Hepatocyte (in vitro differentiated cells): ENCODE results near the gene PIK3CG. TPM values are rescaled to one million over a fixed set of nuclear protein-coding genes. Genes with fewer than 3 reads are reported as not detected.
"Not testable (repeated sequence)": the region's sequence is repeated elsewhere in the genome, so short reads cannot be mapped to it uniquely, and the experiment has no call there.

Experiments
- DNase-seq: peaks from one replicate; pipeline ENCODE4 v3.0.0-alpha.2; 2016; ENCODE audit warnings: low spot score
- H2AFZ ChIP-seq: fragments of 200-600 bp; sonication (generic); 2 replicates; pipeline ENCODE4 v1.6.0; 2016; ENCODE audit warnings: antibody characterized with exemption, mild to moderate bottlenecking
- H3K27ac ChIP-seq: fragments of 200-600 bp; sonication (generic); 2 replicates; pipeline ENCODE4 v1.5.1; 2016; ENCODE audit warnings: mild to moderate bottlenecking
- H3K27me3 ChIP-seq: fragments of 200-600 bp; sonication (generic); 2 replicates; pipeline ENCODE4 v1.6.1; 2016
- H3K36me3 ChIP-seq: fragments of 200-600 bp; sonication (generic); replicated peaks from 2 replicates; pipeline ENCODE4 v1.5.1; 2016; ENCODE audit warnings: low read depth; ENCODE audit not compliant: insufficient read depth
- H3K4me1 ChIP-seq: fragments of 200-600 bp; sonication (generic); 2 replicates; pipeline ENCODE4 v1.5.1; 2016; ENCODE audit warnings: mild to moderate bottlenecking, moderate library complexity; ENCODE audit not compliant: insufficient read depth
- H3K4me2 ChIP-seq: fragments of 200-600 bp; sonication (generic); 2 replicates; pipeline ENCODE4 v1.6.0; 2016
- H3K4me3 ChIP-seq: fragments of 200-600 bp; sonication (generic); 2 replicates; pipeline ENCODE4 v1.5.1; 2016; ENCODE audit warnings: mild to moderate bottlenecking
- H3K79me2 ChIP-seq: fragments of 200-600 bp; sonication (generic); 2 replicates; pipeline ENCODE4 v1.6.0; 2017; ENCODE audit warnings: mild to moderate bottlenecking
- H3K9me2 ChIP-seq: fragments of 200-600 bp; sonication (generic); replicated peaks from 2 replicates; pipeline ENCODE4 v1.6.0; 2017; ENCODE audit warnings: mild to moderate bottlenecking; ENCODE audit not compliant: insufficient read depth
- H3K9me3 ChIP-seq: fragments of 200-600 bp; sonication (generic); 2 replicates; pipeline ENCODE4 v1.5.1; 2016; ENCODE audit warnings: low read depth, mild to moderate bottlenecking
- H4K20me1 ChIP-seq: fragments of 200-600 bp; sonication (generic); 2 replicates; pipeline ENCODE4 v1.6.0; 2016; ENCODE audit warnings: mild to moderate bottlenecking; ENCODE audit not compliant: insufficient read depth, poor library complexity, severe bottlenecking
- EZH2 ChIP-seq: fragments of 200-600 bp; sonication (generic); IDR thresholded peaks from 2 replicates; pipeline ENCODE4 v1.6.1; 2016; ENCODE audit warnings: antibody characterized with exemption, mild to moderate bottlenecking, borderline replicate concordance
- EZH2phosphoT487 ChIP-seq: fragments of 200-600 bp; sonication (generic); IDR thresholded peaks from one replicate; pipeline ENCODE4 v1.6.1; 2018; ENCODE audit warnings: antibody characterized with exemption, mild to moderate bottlenecking, low read depth, moderate library complexity; ENCODE audit not compliant: unreplicated experiment, severe bottlenecking
- WGBS: methylation state at CpG from one replicate; pipeline ENCODE4 v1.1.6; 2016; ENCODE audit warnings: low lambda C conversion rate; ENCODE audit errors: missing lambda C conversion rate; 5-methylcytosine and 5-hydroxymethylcytosine counted together
- polyA plus RNA-seq: library from polyadenylated mRNA; unstranded; fragments of >200 nt; fragmentation: Nextera tagmentation; extraction: Ambion mirVana; gene quantifications from 2 replicates; pipeline ENCODE4 v1.2.1, GENCODE V29; 2016
- total RNA-seq: library from RNA; depleted of rRNA; stranded (reverse); fragments of >200 nt; gene quantifications from 2 replicates; pipeline ENCODE4 v1.2.3, GENCODE V29; 2014
- TF ChIP-seq, protein P1 (sequence below): fragments of 200-600 bp; sonication (generic); IDR thresholded peaks from 2 replicates; pipeline ENCODE4 v1.5.1; 2016; ENCODE audit warnings: antibody characterized with exemption, mild to moderate bottlenecking; ENCODE audit not compliant: poor library complexity

PIK3CG gene
- total and polyA plus RNA-seq, 2 experiments from 2014 or later: 0.03 to 0.25 TPM

DNA sequence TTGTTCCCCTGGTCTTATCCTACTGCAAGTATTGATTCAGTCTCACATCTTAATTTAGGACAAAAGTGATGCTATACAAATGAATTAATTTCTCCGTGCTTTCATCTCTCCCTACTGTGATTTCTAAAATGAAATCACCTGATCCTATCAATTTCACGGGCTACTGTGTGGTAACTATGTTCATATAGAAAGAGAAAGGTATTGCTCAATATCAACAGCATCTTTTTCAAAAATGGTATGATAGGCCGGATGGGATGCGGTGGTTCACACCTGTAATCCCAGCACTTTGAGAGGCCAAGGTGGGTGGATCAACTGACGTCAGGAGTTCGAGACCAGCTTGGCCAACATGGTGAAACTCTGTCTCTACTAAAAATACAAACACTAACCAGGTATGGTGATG is 71.2 kb downstream of the PIK3CG start:
- no peak overlapping the region for H3K4me2 ChIP-seq
- TF ChIP-seq EZH2phosphoT487: no peak
- TF ChIP-seq EZH2: no peak
- TF ChIP-seq, protein P1, sequence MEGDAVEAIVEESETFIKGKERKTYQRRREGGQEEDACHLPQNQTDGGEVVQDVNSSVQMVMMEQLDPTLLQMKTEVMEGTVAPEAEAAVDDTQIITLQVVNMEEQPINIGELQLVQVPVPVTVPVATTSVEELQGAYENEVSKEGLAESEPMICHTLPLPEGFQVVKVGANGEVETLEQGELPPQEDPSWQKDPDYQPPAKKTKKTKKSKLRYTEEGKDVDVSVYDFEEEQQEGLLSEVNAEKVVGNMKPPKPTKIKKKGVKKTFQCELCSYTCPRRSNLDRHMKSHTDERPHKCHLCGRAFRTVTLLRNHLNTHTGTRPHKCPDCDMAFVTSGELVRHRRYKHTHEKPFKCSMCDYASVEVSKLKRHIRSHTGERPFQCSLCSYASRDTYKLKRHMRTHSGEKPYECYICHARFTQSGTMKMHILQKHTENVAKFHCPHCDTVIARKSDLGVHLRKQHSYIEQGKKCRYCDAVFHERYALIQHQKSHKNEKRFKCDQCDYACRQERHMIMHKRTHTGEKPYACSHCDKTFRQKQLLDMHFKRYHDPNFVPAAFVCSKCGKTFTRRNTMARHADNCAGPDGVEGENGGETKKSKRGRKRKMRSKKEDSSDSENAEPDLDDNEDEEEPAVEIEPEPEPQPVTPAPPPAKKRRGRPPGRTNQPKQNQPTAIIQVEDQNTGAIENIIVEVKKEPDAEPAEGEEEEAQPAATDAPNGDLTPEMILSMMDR: no peak
- H3K27ac ChIP-seq: no peak overlapping the region
- no peaks in the 10 kb centered on the region for H3K27me3 ChIP-seq
- no peak overlapping the region for H3K4me3 ChIP-seq
- no peaks in the 10 kb centered on the region for H3K36me3 ChIP-seq
- 93% methylated on average over 6 of the region's 6 CpGs for WGBS
- H3K79me2 ChIP-seq: no peaks in the 10 kb centered on the region
- H2AFZ ChIP-seq: no peak overlapping the region
- no peak for DNase-seq
- no peaks in the 10 kb centered on the region for H3K9me2 ChIP-seq
- no peaks in the 10 kb centered on the region for H3K4me1 ChIP-seq
- H4K20me1 ChIP-seq: no peaks in the 10 kb centered on the region
- H3K9me3 ChIP-seq: no peaks in the 10 kb centered on the region

DNA sequence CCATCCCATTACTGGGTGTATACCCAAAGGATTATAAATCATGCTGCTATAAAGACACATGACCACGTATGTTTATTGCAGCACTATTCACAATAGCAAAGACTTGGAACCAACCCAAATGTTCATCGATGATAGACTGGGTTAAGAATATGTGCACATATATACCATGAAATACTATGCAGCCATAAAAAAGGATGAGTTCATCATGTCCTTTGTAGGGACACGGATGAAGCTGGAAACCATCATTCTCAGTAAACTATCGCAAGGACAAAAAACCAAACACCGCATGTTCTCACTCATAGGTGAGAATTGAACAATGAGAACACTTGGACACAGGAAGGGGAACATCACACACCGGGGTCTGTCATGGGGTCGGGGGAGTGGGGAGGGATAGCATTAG is 73.0 kb downstream of the PIK3CG start:
- H2AFZ ChIP-seq, H3K27ac ChIP-seq, H4K20me1 ChIP-seq, H3K27me3 ChIP-seq, DNase-seq, H3K36me3 ChIP-seq, H3K4me2 ChIP-seq, H3K9me3 ChIP-seq, H3K4me1 ChIP-seq, H3K9me2 ChIP-seq, H3K79me2 ChIP-seq, H3K4me3 ChIP-seq: not testable (repeated sequence)
- 92% methylated on average over 7 of the region's 7 CpGs for WGBS

- Histone ChIP-seq H3K9me3 (no peaks in the 10 kb centered on the region), H3K4me2 (no peak overlapping the region), H3K4me3 (no peak overlapping the region), H3K4me1 (no peaks in the 10 kb centered on the region), H3K9me2 (no peaks in the 10 kb centered on the region), H2AFZ (no peak overlapping the region), H3K27ac (no peak overlapping the region), H3K36me3 (no peaks in the 10 kb centered on the region), H4K20me1 (no peaks in the 10 kb centered on the region), H3K79me2 (no peaks in the 10 kb centered on the region), H3K27me3 (no peaks in the 10 kb centered on the region)
- 89% methylated on average over 5 of the region's 5 CpGs for WGBS
- TF ChIP-seq EZH2phosphoT487 (no peak), EZH2 (no peak)
- TF ChIP-seq, protein P1: no peak
- DNase-seq: no peak
These were observed 73.7 kb downstream of the PIK3CG start for GRCh38 chr7:106938803-106939202.

DNA sequence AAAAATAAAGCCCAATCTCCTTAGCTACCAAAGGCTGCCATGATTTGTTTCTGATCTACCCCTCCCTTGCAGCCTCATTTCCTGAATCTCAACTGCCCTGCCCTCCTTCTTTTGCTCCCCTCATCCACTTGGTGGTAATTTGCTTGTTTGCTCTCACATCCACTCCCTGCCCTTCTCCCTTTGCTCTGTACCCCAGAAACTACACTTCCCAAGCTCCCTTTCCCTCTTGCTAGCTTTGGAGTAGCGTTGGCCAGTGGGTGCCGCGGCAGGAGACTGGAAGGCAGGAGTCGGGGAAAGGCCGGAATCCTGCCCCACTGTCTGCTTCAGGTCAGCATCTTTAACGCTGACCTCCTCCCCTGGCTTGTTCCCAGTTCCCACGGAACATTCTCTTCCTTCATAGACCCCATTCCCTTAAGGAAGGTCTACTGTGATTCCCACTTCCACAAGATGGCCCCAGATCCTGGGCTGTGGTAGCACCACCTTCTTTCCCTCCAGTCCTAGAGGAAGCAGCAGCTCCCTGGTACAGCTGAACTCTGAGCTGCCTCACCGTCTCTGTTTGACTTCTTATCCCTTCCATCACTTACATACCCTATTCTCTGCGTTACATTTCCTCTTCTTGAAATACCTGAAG is 79.1 kb downstream of the PIK3CG start:
- DNase-seq: no peak
- no peak overlapping the region for H2AFZ ChIP-seq
- H3K27ac ChIP-seq: no peak overlapping the region
- no peaks in the 10 kb centered on the region for H3K36me3 ChIP-seq
- H3K4me2 ChIP-seq: no peak overlapping the region
- no peaks in the 10 kb centered on the region for H3K27me3 ChIP-seq
- 88% methylated on average over 9 of the region's 9 CpGs for WGBS
- no peaks in the 10 kb centered on the region for H3K9me3 ChIP-seq
- no peaks in the 10 kb centered on the region for H3K9me2 ChIP-seq
- TF ChIP-seq, protein P1: no peak
- TF ChIP-seq EZH2 (no peak), EZH2phosphoT487 (no peak)
- H3K79me2 ChIP-seq: no peaks in the 10 kb centered on the region
- no peak overlapping the region for H3K4me3 ChIP-seq
- H3K4me1 ChIP-seq: no peaks in the 10 kb centered on the region
- H4K20me1 ChIP-seq: no peaks in the 10 kb centered on the region
